Stimulated activated CD4-positive, alpha-beta T cell treated with anti-CD3 and anti-CD28 coated beads, Interleukin-4, amount 100 ng/mL, for 4 hours (primary cell): ENCODE measurements around the gene THADA.
"Not testable (repeated sequence)": the region's sequence is repeated elsewhere in the genome, so short reads cannot be mapped to it uniquely, and the experiment has no call there.

ENCODE experiments used
- DNase-seq, 2 experiments: peaks; one replicate each; pipeline ENCODE4 v3.0.0-alpha.2; 2020

The THADA gene

DNA sequence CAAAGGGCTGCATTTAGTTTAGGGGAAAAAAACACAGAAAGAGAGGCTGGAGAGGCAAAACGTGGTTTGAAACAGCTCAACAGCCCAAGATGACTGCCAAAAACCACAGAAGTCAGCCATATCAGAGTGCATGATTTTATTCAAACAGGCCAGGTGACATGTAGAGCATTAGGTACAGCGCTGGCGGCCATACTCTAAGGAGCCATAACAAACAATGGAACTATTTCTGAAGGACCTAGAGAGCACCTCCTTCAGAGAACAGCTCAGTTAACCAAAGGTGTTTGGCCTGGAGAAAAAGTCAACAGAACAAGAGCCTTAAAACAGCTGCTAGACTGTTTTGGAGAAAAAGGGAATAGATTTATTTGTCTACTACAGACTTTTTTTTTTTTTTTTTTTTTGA, 2.6 kb downstream of the THADA start:
- DNase-seq = no peak

GRCh38 chr2:43592443-43592842, 3.4 kb downstream of the THADA start:
- no peak for DNase-seq

- no peak for DNase-seq
Measured at GRCh38 chr2:43585708-43586107, 10.1 kb downstream of the THADA start.

- no peak for DNase-seq
Measured at GRCh38 chr2:43579275-43579981, 16.4 kb downstream of the THADA start.

GRCh38 chr2:43576981-43577892, 18.6 kb downstream of the THADA start:
- no peak for DNase-seq

DNA sequence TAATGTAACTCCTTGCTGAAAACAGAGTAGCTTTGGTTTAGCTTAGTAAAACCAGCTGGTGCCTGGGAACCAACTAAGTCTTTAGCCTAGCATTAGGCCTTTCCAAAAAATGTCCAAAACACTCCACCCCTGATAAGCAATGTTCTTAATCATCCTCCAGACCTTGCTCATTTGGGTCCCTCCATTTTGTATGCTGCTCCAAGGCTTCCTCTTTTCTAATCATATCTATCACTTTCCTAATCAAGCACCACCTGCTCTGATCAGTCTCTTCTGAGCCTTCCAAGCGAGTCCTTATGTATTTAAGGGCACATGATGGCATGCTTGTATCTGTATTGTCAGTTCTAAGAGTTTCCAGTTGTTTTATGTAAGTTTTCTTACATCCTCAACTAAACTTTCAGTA, 23.6 kb downstream of the THADA start:
- DNase-seq = no peak

GRCh38 chr2:43569921-43570320, 25.9 kb downstream of the THADA start:
- no peak for DNase-seq

GRCh38 chr2:43568228-43568627, 27.6 kb downstream of the THADA start:
- DNase-seq = no peak

GRCh38 chr2:43566461-43566729, 29.4 kb downstream of the THADA start:
- no peak for DNase-seq

DNA sequence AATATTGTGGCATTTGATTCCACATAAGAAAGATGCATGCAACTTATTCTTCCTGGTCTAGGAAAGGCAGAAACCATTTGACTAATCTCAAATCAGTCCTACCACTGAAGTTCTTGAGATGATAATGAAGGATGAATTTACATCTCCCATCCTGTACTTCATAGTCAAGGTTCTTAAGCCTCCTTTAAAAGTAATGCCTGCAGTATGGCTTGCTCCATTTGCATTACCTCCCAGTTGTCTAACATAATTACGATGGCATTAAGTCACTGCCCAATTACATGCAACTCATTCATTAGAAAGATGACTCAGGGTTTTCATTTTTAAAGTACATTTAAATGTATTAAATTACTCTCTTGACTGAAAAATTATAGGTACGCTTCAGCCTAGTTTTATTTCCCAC, 32.2 kb downstream of the THADA start:
- no peak for DNase-seq

GRCh38 chr2:43560231-43560547, 35.6 kb downstream of the THADA start:
- no peak for DNase-seq

DNA sequence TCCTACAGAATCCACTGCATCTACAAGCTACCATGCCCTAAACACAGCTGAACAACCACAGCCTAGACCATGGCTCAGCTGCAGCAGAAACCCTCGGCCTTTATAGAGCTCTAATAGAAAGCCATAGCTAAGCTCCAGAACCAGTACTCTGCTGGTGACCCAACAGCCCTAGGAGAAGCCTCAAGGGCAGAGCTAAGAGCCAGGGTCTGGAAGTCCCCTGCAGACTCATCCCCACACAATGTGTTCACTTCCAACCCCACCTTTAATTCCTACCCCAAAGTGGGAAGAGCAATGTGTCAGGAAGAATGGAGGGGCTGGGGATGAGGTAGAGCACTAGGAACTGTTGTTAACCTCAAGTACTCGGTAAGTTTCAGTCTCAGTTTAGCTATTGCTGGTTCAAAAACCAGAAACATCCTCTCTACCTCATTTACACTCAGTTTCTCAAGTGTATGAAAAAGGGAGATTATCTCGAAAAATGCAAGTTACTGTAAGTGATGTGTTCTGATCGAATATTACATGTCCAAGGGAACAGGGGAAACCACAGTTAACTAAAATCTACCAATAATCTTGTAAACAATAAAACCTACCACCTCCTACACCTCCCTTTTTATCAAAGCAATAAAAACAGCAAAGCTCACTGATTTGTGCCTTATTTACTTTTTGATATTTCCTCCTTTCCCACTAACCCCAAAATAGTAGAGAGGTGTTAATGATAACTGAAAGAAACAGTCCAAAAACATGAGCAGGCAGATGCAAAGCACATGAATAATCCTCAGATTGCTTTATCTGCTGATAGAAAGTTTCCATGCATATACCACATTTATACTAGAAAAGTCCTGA, 36.2 kb downstream of the THADA start:
- no peak for DNase-seq

DNA sequence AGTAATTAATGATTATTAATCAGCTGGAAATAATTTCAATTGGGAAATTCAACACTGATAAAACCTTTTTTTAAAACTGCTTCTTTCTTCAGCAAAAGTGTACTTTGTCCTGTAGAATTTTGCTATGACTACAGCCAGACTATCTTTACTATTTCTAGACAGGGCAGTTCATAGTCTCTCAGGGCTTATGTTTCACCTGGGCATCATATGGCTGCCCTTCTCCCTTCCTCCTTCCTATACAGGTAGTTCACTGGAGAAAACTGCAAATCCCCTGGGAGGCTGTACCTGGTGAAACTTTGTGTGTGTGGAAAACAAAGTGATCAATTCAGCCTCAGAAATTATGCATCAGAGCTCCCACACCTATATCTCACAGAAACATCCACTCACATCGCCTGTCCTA, 38.6 kb downstream of the THADA start:
- DNase-seq = no peak

GRCh38 chr2:43556256-43556655, 39.6 kb downstream of the THADA start:
- no peak for DNase-seq

DNA sequence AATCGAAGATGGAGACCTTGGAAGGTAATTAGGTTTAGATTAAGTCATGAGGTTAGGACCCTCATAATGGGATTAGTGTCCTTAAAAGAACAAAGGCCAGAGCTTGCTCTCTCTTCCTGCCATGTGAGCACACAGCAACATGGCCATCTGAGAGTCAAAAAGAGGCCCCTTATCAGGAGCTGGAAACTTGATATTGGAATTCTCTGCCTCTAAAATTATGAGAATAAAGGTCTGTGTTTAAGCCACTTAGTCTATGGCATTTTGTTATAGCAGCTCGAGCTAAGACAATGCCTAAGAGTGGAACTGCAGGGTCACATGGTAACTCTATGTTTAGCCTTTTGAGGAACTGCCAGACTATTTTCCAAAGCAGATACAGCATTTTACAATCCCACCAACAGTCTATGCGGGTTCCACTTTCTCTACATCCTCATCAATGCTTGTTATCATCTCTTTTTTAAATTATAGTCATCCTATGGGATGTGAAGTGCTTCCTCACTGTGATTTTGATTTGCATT, 42.4 kb downstream of the THADA start:
- DNase-seq = no peak

- no peak for DNase-seq
Measured at GRCh38 chr2:43551990-43552389, 43.8 kb downstream of the THADA start.

- DNase-seq = not testable (repeated sequence)
Measured at GRCh38 chr2:43548381-43548780, 47.5 kb downstream of the THADA start.

- no peak for DNase-seq
Measured at GRCh38 chr2:43542285-43542933, 53.4 kb downstream of the THADA start.

DNA sequence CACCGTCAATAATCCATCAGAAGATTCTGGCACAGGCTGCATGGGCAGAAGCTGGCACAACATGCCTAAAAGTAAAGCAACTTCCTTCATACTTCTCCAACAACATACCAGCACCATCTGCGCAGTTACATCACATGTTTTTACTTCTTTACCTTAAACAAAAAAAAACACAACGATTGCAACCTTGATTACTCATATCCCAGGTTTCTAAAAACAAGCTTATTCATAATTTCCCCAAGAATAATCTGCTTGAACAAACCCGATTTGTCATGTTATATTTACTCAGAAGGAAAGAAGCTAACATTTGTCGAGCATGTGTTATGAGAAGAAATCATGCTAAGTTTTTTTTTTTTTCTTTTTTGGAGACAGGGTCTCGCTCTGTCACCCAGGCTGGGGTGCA, 54.7 kb downstream of the THADA start:
- DNase-seq = no peak

- no peak for DNase-seq
Measured at GRCh38 chr2:43540021-43540779, 55.6 kb downstream of the THADA start.

GRCh38 chr2:43539436-43539835, 56.4 kb downstream of the THADA start:
- DNase-seq = no peak

- DNase-seq = no peak
Measured at GRCh38 chr2:43538034-43538670, 57.7 kb downstream of the THADA start.
